Transverse colon (tissue), 4 donors: ENCODE results near the gene IL15. TPM values are rescaled to one million over a fixed set of nuclear protein-coding genes. Genes with fewer than 3 reads are reported as not detected.

Source experiments
- DNase-seq: peaks from one replicate; pipeline ENCODE4 v3.0.0-alpha.2; 2019
- H3K27ac ChIP-seq, 4 donors: fragments of 200-600 bp; sonication (generic); 2 replicates each; pipeline ENCODE4 v1.5.1; 2016 to 2018; ENCODE audit warnings: inconsistent platforms in 4 of 4
- H3K27me3 ChIP-seq: fragments of 200-600 bp; sonication (generic); 2 replicates; pipeline ENCODE4 v1.5.1; 2017; ENCODE audit warnings: inconsistent platforms
- H3K36me3 ChIP-seq, 4 donors: fragments of 200-600 bp; sonication (generic); 2 replicates each; pipeline ENCODE4 v1.5.1; 2017 to 2019; ENCODE audit warnings: inconsistent platforms in 4 of 4
- H3K4me1 ChIP-seq, 4 donors: fragments of 200-600 bp; sonication (generic); 2 replicates each; pipeline ENCODE4 v1.5.1; 2017 to 2020; ENCODE audit warnings: inconsistent platforms in 4 of 4
- H3K4me3 ChIP-seq, 4 donors: fragments of 200-600 bp; sonication (generic); 1 replicate in 1 of 4; 2 replicates in 3 of 4; pipeline versions ENCODE4 v1.5.1 to v1.6.1; 2017 to 2019; ENCODE audit warnings: inconsistent platforms in 4 of 4
- H3K9me3 ChIP-seq, 2 donors: fragments of 200-600 bp; sonication (generic); 2 replicates each; pipeline ENCODE4 v1.5.1; 2017 to 2019; ENCODE audit warnings: inconsistent platforms in 2 of 2
- CTCF ChIP-seq, 5 experiments: fragments of 200-600 bp in 3 of 5; fragments of 450-650 bp in 2 of 5; sonication (generic) in 3 of 5; IDR thresholded peaks; 1 replicate in 2 of 5; 2 replicates in 3 of 5; pipeline ENCODE4 v1.5.1; 2016 to 2017; ENCODE audit warnings: antibody characterized with exemption in 5 of 5, inconsistent platforms in 3 of 5, mild to moderate bottlenecking in 2 of 5, moderate library complexity in 1 of 5
- EP300 ChIP-seq: sonication (generic); formaldehyde crosslinking; IDR thresholded peaks from one replicate; pipeline ENCODE4 v1.6.1; 2017; ENCODE audit warnings: antibody characterized with exemption, low read depth
- POLR2A ChIP-seq: fragments of 450-650 bp; IDR thresholded peaks from one replicate; pipeline ENCODE4 v1.6.1; 2016; ENCODE audit warnings: antibody characterized with exemption, mild to moderate bottlenecking, moderate library complexity
- POLR2AphosphoS5 ChIP-seq, 3 donors: sonication (generic); formaldehyde crosslinking; IDR thresholded peaks; one replicate each; pipeline ENCODE4 v1.6.1; 2016; ENCODE audit warnings: antibody characterized with exemption in 3 of 3
- WGBS, 2 donors: methylation state at CpG; one replicate each; pipeline ENCODE4 v1.1.5; 2018; ENCODE audit warnings: low coverage in 1 of 2; 5-methylcytosine and 5-hydroxymethylcytosine counted together
- in situ Hi-C, 4 donors: fragments of 200-750 bp; cut with MboI; loops; one replicate each; pipeline versions ENCODE4 v1.15.0 to v1.15.1; 2017; ENCODE audit warnings: low sequenced_read_pairs in 3 of 4, low pct_ligation_motif_present in 1 of 4, low pct_unique_long_range_greater_than_20kb in 1 of 4
- intact Hi-C: fragments of 100-400 bp; cut with DNase I; formaldehyde crosslinking; loops from one replicate; pipeline ENCODE4 v1.15.1; 2023; ENCODE audit warnings: low total_unique reads
- total RNA-seq, 4 donors: library from RNA; depleted of rRNA; stranded (reverse); fragments of >200 nt; gene quantifications; one replicate each; pipeline ENCODE4 v1.1.0, GENCODE V29; 2016

The IL15 gene
- total RNA-seq, 4 donors from 2014 or later, result 0.75 to 14.0 (median 5.2) TPM

GRCh38 chr4:141724646-141725045, 88.3 kb downstream of the IL15 start:
- no peak overlapping the region for H3K4me3 ChIP-seq
- no peak for DNase-seq
- no peaks in the 10 kb centered on the region for H3K9me3 ChIP-seq
- intact Hi-C loops, result no loop called here
- H3K27ac ChIP-seq, result no peak overlapping the region
- H3K27me3 ChIP-seq, result no peaks in the 10 kb centered on the region
- TF ChIP-seq EP300, result no peak
- TF ChIP-seq CTCF (IDR thresholded peaks at IDR 0.05), result no peak
- no peak for TF ChIP-seq POLR2AphosphoS5 (IDR thresholded peaks at IDR 0.05)
- no peak for TF ChIP-seq POLR2A
- H3K36me3 ChIP-seq, result peaks cover 0 to 3% (median 1%) of the 10 kb centered on the region in 4 donors
- H3K4me1 ChIP-seq, result no peaks in the 10 kb centered on the region
- in situ Hi-C loops, result no loop called here

GRCh38 chr4:141727420-141727819, 91.0 kb downstream of the IL15 start:
- no peak for TF ChIP-seq POLR2A
- TF ChIP-seq POLR2AphosphoS5 (IDR thresholded peaks at IDR 0.05), result no peak
- TF ChIP-seq EP300, result no peak
- TF ChIP-seq CTCF (IDR thresholded peaks at IDR 0.05), result no peak
- H3K4me1 ChIP-seq, result no peaks in the 10 kb centered on the region

GRCh38 chr4:141730805-141731204, 94.4 kb downstream of the IL15 start:
- Histone ChIP-seq H3K27me3 (no peaks in the 10 kb centered on the region), H3K4me3 (no peak overlapping the region), H3K4me1 (no peaks in the 10 kb centered on the region), H3K27ac (no peak overlapping the region), H3K36me3 (peaks cover 0 to 8% (median 0%) of the 10 kb centered on the region in 4 donors), H3K9me3 (no peaks in the 10 kb centered on the region)
- in situ Hi-C loops, result no loop called here
- TF ChIP-seq POLR2AphosphoS5 (IDR thresholded peaks at IDR 0.05) (no peak), EP300 (no peak), POLR2A (no peak), CTCF (IDR thresholded peaks at IDR 0.05) (no peak)
- intact Hi-C loops, result no loop called here
- no peak for DNase-seq

More at GRCh38 chr4:141727420-141727819, 91.0 kb downstream of the IL15 start:
- in situ Hi-C loops, result no loop called here
- intact Hi-C loops, result no loop called here
- no peaks in the 10 kb centered on the region for H3K27me3 ChIP-seq
- DNase-seq, result no peak
- peaks cover 0 to 3% (median 0%) of the 10 kb centered on the region in 4 donors for H3K36me3 ChIP-seq
- H3K27ac ChIP-seq, result no peak overlapping the region
- H3K9me3 ChIP-seq, result no peaks in the 10 kb centered on the region
- no peak overlapping the region for H3K4me3 ChIP-seq

GRCh38 chr4:141731481-141731880, 95.1 kb downstream of the IL15 start:
- H3K36me3 ChIP-seq, result peaks cover 0 to 8% (median 0%) of the 10 kb centered on the region in 4 donors
- intact Hi-C loops, result no loop called here
- in situ Hi-C loops, result no loop called here
- no peaks in the 10 kb centered on the region for H3K27me3 ChIP-seq
- H3K4me3 ChIP-seq, result no peak overlapping the region
- H3K27ac ChIP-seq, result no peak overlapping the region
- WGBS, 2 donors, result 95 to 98% methylated on average over 4 of the region's 4 CpGs
- H3K9me3 ChIP-seq, result no peaks in the 10 kb centered on the region
- TF ChIP-seq POLR2A (no peak), POLR2AphosphoS5 (IDR thresholded peaks at IDR 0.05) (no peak), CTCF (IDR thresholded peaks at IDR 0.05) (no peak), EP300 (no peak)
- DNase-seq, result no peak
- no peaks in the 10 kb centered on the region for H3K4me1 ChIP-seq
